Rectal smooth muscle tissue (tissue), 1 donor: ENCODE data around the gene CBX1.

ENCODE experiments used
- H3K27ac ChIP-seq: one replicate; pipeline ENCODE4 v1.7.0; 2013; ENCODE audit warnings: low read depth, low read length, inconsistent platforms
- H3K27me3 ChIP-seq: one replicate; pipeline ENCODE4 v1.7.0; 2013; ENCODE audit warnings: low read length; ENCODE audit not compliant: control insufficient read depth, insufficient read depth
- H3K36me3 ChIP-seq: one replicate; pipeline ENCODE4 v1.7.0; 2013; ENCODE audit warnings: low read length; ENCODE audit not compliant: control insufficient read depth, insufficient read depth
- H3K4me1 ChIP-seq: one replicate; pipeline ENCODE4 v1.7.0; 2013; ENCODE audit warnings: low read length; ENCODE audit not compliant: control insufficient read depth, insufficient read depth
- H3K4me3 ChIP-seq: one replicate; pipeline ENCODE4 v1.7.0; 2013; ENCODE audit warnings: low read length
- H3K9ac ChIP-seq: one replicate; pipeline ENCODE4 v1.7.0; 2013; ENCODE audit warnings: low read length

Gene CBX1

GRCh38 chr17:48132385-48132784, 31.1 kb upstream of the CBX1 start:
- no peak overlapping the region for H3K9ac ChIP-seq
- H3K27me3 ChIP-seq = no peaks in the 10 kb centered on the region
- no peak overlapping the region for H3K4me3 ChIP-seq
- H3K36me3 ChIP-seq = no peaks in the 10 kb centered on the region
- H3K4me1 ChIP-seq = no peaks in the 10 kb centered on the region
- no peak overlapping the region for H3K27ac ChIP-seq

GRCh38 chr17:48131216-48131824, 30.0 kb upstream of the CBX1 start:
- Histone ChIP-seq H3K27ac (no peak overlapping the region), H3K4me1 (no peaks in the 10 kb centered on the region), H3K4me3 (no peak overlapping the region), H3K9ac (no peak overlapping the region), H3K27me3 (no peaks in the 10 kb centered on the region), H3K36me3 (no peaks in the 10 kb centered on the region)

GRCh38 chr17:48129981-48130380, 28.7 kb upstream of the CBX1 start:
- Histone ChIP-seq H3K4me3 (no peak overlapping the region), H3K27ac (no peak overlapping the region), H3K36me3 (peaks cover 2% of the 10 kb centered on the region), H3K4me1 (no peaks in the 10 kb centered on the region), H3K27me3 (no peaks in the 10 kb centered on the region), H3K9ac (no peak overlapping the region)

- Histone ChIP-seq H3K4me3 (no peak overlapping the region), H3K9ac (no peak overlapping the region), H3K36me3 (peaks cover 4% of the 10 kb centered on the region), H3K4me1 (no peaks in the 10 kb centered on the region), H3K27ac (no peak overlapping the region), H3K27me3 (no peaks in the 10 kb centered on the region)
Measured at GRCh38 chr17:48128400-48128799, 27.1 kb upstream of the CBX1 start.

DNA sequence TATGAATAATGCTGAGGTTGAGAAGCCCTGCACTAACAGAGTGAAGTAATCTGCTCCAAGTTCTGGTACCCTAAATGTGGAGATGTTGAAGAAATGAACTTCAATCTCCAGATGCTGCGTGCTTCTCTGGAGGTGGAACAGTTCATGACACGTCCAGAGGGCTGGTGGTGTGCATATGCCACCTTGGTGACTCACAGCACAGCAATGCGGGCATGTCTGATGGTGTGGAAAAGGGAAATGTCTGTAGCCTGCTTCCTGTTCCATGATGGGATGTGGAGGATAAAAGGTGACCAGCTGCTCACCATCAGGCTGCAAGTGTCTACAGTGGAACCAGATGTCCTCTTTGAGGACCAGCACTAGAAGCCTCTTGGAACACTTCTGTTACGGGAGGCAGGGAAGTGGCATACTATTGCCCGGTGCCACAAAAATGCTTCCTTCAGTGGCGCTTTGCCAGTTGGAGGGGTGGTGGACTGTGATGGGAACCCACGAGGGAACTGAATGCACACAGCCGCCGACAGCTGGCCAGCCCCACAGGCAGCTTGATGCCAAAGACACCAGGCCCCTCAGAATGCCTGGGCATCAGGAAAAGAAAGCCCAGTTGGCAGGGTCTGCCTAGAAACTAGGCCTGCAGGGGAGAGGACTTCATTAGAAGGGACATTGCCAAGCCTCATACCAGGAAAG, 26.2 kb upstream of the CBX1 start:
- Histone ChIP-seq H3K27me3 (no peaks in the 10 kb centered on the region), H3K4me1 (no peaks in the 10 kb centered on the region), H3K4me3 (no peak overlapping the region), H3K36me3 (peaks cover 4% of the 10 kb centered on the region), H3K9ac (no peak overlapping the region), H3K27ac (no peak overlapping the region)

DNA sequence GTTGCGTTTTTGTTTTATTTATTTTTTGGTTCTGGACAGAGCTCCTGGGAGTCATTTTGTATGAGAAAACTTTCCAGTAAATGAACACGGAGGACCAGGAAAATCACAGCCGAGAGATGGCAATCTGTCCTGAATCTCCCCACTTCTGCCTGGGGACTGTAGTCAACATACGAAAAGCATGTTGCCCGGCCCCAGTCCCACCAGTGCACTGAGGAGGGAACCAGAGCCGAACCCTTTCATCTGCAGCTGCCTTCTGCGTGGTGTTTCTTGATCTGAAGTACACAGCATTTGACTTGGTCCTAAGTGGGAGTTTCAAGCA, 25.2 kb upstream of the CBX1 start:
- H3K27ac ChIP-seq = no peak overlapping the region
- no peak overlapping the region for H3K9ac ChIP-seq
- no peaks in the 10 kb centered on the region for H3K27me3 ChIP-seq
- H3K36me3 ChIP-seq = peaks cover 8% of the 10 kb centered on the region
- no peak overlapping the region for H3K4me3 ChIP-seq
- H3K4me1 ChIP-seq = no peaks in the 10 kb centered on the region

DNA sequence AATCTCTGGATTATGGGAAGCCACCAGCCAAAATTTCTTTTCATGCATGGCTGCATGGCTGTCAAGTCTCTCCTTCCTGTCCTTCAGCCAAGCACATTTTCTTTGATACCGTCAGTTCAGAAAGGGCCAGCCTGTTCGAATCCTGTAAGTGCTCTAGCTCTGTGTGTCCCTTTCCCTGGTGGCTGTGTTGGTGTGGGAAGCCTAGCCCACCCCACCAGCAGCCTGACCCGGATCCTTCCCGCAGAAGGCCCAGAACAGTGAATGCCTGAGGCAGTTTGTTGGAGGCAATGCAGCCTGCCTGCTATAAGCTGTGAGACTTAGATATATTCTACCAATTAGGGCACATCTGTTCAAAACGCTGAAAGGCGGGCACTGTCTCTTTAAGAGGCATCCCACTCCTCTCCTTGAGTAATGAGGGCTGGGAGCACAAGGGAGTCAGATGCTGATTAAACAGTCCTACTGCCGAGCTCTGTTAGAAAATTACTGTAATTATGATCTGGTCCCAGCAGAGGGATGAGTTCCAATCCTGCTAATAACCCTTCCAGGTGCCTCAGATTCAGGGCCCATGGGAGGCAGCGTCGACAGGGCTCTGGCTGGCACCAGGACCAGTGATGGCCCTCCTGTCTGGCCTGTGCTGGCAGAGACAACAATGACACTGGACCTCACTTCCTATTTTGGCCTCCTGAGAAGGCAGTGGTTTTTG, 24.7 kb upstream of the CBX1 start:
- Histone ChIP-seq H3K27ac (no peak overlapping the region), H3K36me3 (peaks cover 13% of the 10 kb centered on the region), H3K4me1 (no peaks in the 10 kb centered on the region), H3K4me3 (no peak overlapping the region), H3K9ac (no peak overlapping the region), H3K27me3 (no peaks in the 10 kb centered on the region)

GRCh38 chr17:48123776-48124388, 22.6 kb upstream of the CBX1 start:
- no peaks in the 10 kb centered on the region for H3K27me3 ChIP-seq
- no peak overlapping the region for H3K9ac ChIP-seq
- H3K4me3 ChIP-seq = no peak overlapping the region
- H3K27ac ChIP-seq = no peak overlapping the region
- peaks cover 15% of the 10 kb centered on the region for H3K36me3 ChIP-seq
- H3K4me1 ChIP-seq = no peaks in the 10 kb centered on the region

- Histone ChIP-seq H3K27ac (no peak overlapping the region), H3K9ac (no peak overlapping the region), H3K36me3 (peaks cover 18% of the 10 kb centered on the region), H3K4me3 (no peak overlapping the region), H3K27me3 (no peaks in the 10 kb centered on the region), H3K4me1 (no peaks in the 10 kb centered on the region)
Measured at GRCh38 chr17:48123111-48123510, 21.8 kb upstream of the CBX1 start.

- Histone ChIP-seq H3K4me3 (no peak overlapping the region), H3K27ac (no peak overlapping the region), H3K9ac (no peak overlapping the region)
Measured at GRCh38 chr17:48122665-48123045, 21.4 kb upstream of the CBX1 start.

GRCh38 chr17:48121923-48122664, 20.8 kb upstream of the CBX1 start:
- H3K4me1 ChIP-seq = no peaks in the 10 kb centered on the region
- peaks cover 18% of the 10 kb centered on the region for H3K36me3 ChIP-seq
- no peak overlapping the region for H3K27ac ChIP-seq
- H3K9ac ChIP-seq = no peak overlapping the region
- no peak overlapping the region for H3K4me3 ChIP-seq
- H3K27me3 ChIP-seq = no peaks in the 10 kb centered on the region

More at GRCh38 chr17:48122665-48123045, 21.4 kb upstream of the CBX1 start:
- H3K4me1 ChIP-seq = no peaks in the 10 kb centered on the region
- H3K36me3 ChIP-seq = peaks cover 18% of the 10 kb centered on the region
- no peaks in the 10 kb centered on the region for H3K27me3 ChIP-seq

- Histone ChIP-seq H3K9ac (no peak overlapping the region), H3K4me3 (no peak overlapping the region), H3K27me3 (no peaks in the 10 kb centered on the region), H3K4me1 (no peaks in the 10 kb centered on the region), H3K27ac (no peak overlapping the region), H3K36me3 (no peaks in the 10 kb centered on the region)
Measured at GRCh38 chr17:48113201-48113676, 12.0 kb upstream of the CBX1 start.
